WERI-Rb-1 (cell line): Measurements from ENCODE around the gene MOB4.
"Not testable (repeated sequence)": the region's sequence is repeated elsewhere in the genome, so short reads cannot be mapped to it uniquely, and the experiment has no call there.

ENCODE experiments used
- DNase-seq: peaks from one replicate; pipeline ENCODE4 v3.0.0-alpha.2; 2020
- H3K27ac ChIP-seq: fragments of 250-450 bp; sonication (Bioruptor Pico); 2 replicates; pipeline ENCODE4 v1.5.1; 2020; ENCODE audit warnings: mild to moderate bottlenecking, moderate library complexity
- H3K27me3 ChIP-seq: fragments of 250-450 bp; sonication (Bioruptor Pico); 2 replicates; pipeline ENCODE4 v1.5.1; 2021; ENCODE audit warnings: mild to moderate bottlenecking, low read depth, moderate library complexity; ENCODE audit not compliant: insufficient read depth, severe bottlenecking
- H3K36me3 ChIP-seq: fragments of 250-450 bp; sonication (Bioruptor Pico); 2 replicates; pipeline ENCODE4 v1.5.1; 2020; ENCODE audit warnings: mild to moderate bottlenecking, moderate library complexity
- H3K4me3 ChIP-seq: 2 replicates; pipeline ENCODE4 v1.5.1; 2011; ENCODE audit warnings: low read depth, mild to moderate bottlenecking, control low read depth, low read length
- H3K9me3 ChIP-seq: fragments of 250-450 bp; sonication (Bioruptor Pico); 2 replicates; pipeline ENCODE4 v1.5.1; 2021; ENCODE audit warnings: mild to moderate bottlenecking, moderate library complexity; ENCODE audit not compliant: severe bottlenecking
- TF ChIP-seq, protein P1 (sequence below): IDR thresholded peaks from 2 replicates; pipeline ENCODE4 v1.5.1; 2011; ENCODE audit warnings: low read depth, mild to moderate bottlenecking, control low read depth, inconsistent platforms, low read length

The MOB4 gene

DNA sequence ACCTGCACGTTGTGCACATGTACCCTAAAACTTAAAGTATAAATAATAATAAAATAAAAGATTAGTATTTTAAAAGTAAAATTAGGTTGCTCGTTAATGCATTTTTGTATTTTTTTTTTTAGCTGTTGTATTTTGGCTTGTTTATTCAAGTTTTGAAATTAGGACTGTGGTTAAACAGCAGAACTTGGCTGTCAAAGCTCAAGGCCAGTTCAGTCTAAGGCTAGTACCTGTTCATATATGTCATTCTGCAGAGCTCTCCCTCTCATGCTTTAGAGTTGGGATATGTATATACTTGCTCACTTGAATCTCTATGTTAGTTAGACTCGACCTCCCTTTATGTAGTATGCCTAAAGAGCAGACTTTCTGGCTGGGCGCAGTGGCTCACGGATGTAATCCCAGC lies 32.7 kb downstream of the MOB4 start:
- Histone ChIP-seq H3K36me3 (peaks cover 62% of the 10 kb centered on the region), H3K27me3 (no peaks in the 10 kb centered on the region), H3K9me3 (no peaks in the 10 kb centered on the region), H3K4me3 (no peak overlapping the region), H3K27ac (no peak overlapping the region)
- DNase-seq, result no peak
- TF ChIP-seq, protein P1, sequence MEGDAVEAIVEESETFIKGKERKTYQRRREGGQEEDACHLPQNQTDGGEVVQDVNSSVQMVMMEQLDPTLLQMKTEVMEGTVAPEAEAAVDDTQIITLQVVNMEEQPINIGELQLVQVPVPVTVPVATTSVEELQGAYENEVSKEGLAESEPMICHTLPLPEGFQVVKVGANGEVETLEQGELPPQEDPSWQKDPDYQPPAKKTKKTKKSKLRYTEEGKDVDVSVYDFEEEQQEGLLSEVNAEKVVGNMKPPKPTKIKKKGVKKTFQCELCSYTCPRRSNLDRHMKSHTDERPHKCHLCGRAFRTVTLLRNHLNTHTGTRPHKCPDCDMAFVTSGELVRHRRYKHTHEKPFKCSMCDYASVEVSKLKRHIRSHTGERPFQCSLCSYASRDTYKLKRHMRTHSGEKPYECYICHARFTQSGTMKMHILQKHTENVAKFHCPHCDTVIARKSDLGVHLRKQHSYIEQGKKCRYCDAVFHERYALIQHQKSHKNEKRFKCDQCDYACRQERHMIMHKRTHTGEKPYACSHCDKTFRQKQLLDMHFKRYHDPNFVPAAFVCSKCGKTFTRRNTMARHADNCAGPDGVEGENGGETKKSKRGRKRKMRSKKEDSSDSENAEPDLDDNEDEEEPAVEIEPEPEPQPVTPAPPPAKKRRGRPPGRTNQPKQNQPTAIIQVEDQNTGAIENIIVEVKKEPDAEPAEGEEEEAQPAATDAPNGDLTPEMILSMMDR, result no peak

DNA sequence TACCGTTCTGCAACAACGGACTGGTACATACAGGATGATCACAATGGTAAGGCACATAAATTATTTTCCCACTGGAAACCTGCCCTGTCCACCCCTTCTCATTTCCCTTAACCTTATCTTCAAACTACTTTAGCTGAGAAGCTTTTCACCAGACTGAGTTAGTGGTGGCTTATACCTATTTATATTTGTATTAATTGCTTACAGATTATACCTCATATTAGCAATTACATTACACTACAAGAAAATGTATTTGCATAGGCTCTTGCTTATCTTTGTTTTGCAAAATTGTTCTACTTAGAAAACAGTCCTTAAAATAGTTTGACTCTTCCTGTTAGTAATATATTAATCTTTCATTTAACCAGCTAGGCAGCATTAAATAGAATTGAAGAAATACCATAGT lies 35.4 kb downstream of the MOB4 start:
- H3K27ac ChIP-seq, H3K9me3 ChIP-seq, DNase-seq, H3K27me3 ChIP-seq, H3K4me3 ChIP-seq: not testable (repeated sequence)
- peaks cover 48% of the 10 kb centered on the region for H3K36me3 ChIP-seq

GRCh38 chr2:197555467-197555866 lies 39.6 kb downstream of the MOB4 start:
- Histone ChIP-seq H3K27ac (no peak overlapping the region), H3K27me3 (no peaks in the 10 kb centered on the region), H3K36me3 (peaks cover 29% of the 10 kb centered on the region), H3K4me3 (no peak overlapping the region), H3K9me3 (no peaks in the 10 kb centered on the region)
- TF ChIP-seq, protein P1, result no peak
- DNase-seq, result no peak

GRCh38 chr2:197556456-197556855 lies 40.6 kb downstream of the MOB4 start:
- no peak for DNase-seq

GRCh38 chr2:197558393-197558792 lies 42.5 kb downstream of the MOB4 start:
- DNase-seq, result no peak
- peaks cover 10% of the 10 kb centered on the region for H3K36me3 ChIP-seq
- H3K27ac ChIP-seq, result no peak overlapping the region
- no peak overlapping the region for H3K4me3 ChIP-seq
- TF ChIP-seq, protein P1, result no peak
- no peaks in the 10 kb centered on the region for H3K9me3 ChIP-seq
- H3K27me3 ChIP-seq, result no peaks in the 10 kb centered on the region

More at GRCh38 chr2:197556456-197556855, 40.6 kb downstream of the MOB4 start:
- Histone ChIP-seq H3K4me3 (no peak overlapping the region), H3K36me3 (peaks cover 22% of the 10 kb centered on the region), H3K27me3 (no peaks in the 10 kb centered on the region), H3K27ac (no peak overlapping the region), H3K9me3 (no peaks in the 10 kb centered on the region)
- TF ChIP-seq, protein P1, result no peak

DNA sequence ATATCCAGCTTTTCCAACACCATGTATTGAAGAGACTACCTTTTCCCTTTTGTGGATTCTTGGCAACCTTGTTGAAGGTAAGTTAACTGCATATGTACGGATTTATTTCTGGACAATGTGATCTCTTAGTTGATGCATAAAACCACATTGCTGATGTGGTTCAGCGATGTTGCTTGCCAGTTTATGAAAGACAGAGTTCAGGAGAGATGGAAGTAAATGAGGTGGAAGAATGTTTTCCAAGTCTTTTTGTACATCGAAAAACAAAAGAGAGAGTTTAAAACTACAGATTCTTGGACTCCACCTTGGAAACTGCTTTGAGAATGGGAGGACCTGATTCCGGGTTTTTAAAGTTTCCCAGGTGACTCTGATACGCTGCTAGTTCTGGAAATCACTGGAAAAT lies 43.8 kb downstream of the MOB4 start:
- Histone ChIP-seq H3K36me3 (no peaks in the 10 kb centered on the region; the same call in 1 of the 2 replicates), H3K27ac (no peak overlapping the region), H3K9me3 (no peaks in the 10 kb centered on the region), H3K4me3 (no peak overlapping the region), H3K27me3 (no peaks in the 10 kb centered on the region)
- no peak for DNase-seq
- TF ChIP-seq, protein P1, result no peak
